ENCODE results near the gene GARRE1.
"Not testable (repeated sequence)": the region's sequence is repeated elsewhere in the genome, so short reads cannot be mapped to it uniquely, and the experiment has no call there.

Gene GARRE1

DNA sequence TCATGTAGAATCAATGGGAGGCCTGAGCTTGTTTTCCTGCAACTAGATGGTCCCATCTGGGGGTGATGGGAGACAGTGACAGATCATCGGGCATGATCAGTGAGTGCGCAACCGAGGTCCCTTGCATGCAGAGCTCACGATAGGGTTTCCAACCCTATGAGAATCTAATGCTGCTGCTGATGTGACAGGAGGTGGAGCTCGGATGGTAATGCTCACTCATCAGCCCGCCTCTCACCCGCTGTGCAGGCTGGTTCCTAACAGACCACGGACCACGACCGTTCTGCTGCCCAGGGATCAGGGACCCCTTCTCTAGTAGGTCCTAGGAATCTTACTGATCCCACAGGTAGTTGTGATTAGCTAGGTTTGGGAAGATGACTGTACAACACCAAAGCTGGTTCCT lies 23.5 kb upstream of the GARRE1 start:
- TF ChIP-seq Cebpa-rat (IDR thresholded peaks at IDR 0.05): no peak
- H4K20me1 ChIP-seq: peaks cover 58% of the 10 kb centered on the region
- no peaks in the 10 kb centered on the region for H3K9me3 ChIP-seq
- H3K27me3 ChIP-seq: no peaks in the 10 kb centered on the region
- no peak overlapping the region for H3K4me2 ChIP-seq
- no peak overlapping the region for H3K4me3 ChIP-seq
- no peak overlapping the region for H3K9ac ChIP-seq
- no peak overlapping the region for H3K27ac ChIP-seq
- peaks cover 7% of the 10 kb centered on the region; the same call in 1 of the 2 replicates for H3K4me1 ChIP-seq
- peaks cover 91% of the 10 kb centered on the region for H3K36me3 ChIP-seq

DNA sequence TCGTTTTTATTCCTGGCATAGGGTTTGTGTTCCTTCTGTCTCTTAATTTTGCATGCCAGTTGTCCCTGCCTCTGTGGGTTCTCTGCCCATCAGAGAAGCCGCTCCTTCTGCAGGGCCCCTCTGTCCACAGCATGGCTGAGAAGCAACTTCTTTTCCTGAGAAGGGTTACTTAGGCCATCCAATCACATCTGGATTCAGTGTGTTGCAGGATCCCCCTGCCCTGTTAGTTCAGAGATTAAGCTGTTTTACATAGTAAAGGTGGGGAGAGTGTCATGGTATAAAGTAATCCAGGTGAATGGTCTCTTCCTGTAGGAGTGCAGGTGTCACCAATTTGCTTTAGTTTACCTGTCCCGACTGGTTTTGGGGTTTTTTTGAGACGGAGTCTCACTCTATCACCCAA lies 22.9 kb upstream of the GARRE1 start:
- peaks cover 58% of the 10 kb centered on the region for H4K20me1 ChIP-seq
- H3K4me1 ChIP-seq: peaks cover 12% of the 10 kb centered on the region; the same call in 1 of the 2 replicates
- H3K27me3 ChIP-seq: no peaks in the 10 kb centered on the region
- no peaks in the 10 kb centered on the region for H3K9me3 ChIP-seq
- H3K4me2 ChIP-seq: no peak overlapping the region
- peaks cover 85% of the 10 kb centered on the region for H3K36me3 ChIP-seq
- H3K4me3 ChIP-seq: no peak overlapping the region
- no peak overlapping the region for H3K9ac ChIP-seq
- no peak for TF ChIP-seq Cebpa-rat (IDR thresholded peaks at IDR 0.05)
- H3K27ac ChIP-seq: no peak overlapping the region

DNA sequence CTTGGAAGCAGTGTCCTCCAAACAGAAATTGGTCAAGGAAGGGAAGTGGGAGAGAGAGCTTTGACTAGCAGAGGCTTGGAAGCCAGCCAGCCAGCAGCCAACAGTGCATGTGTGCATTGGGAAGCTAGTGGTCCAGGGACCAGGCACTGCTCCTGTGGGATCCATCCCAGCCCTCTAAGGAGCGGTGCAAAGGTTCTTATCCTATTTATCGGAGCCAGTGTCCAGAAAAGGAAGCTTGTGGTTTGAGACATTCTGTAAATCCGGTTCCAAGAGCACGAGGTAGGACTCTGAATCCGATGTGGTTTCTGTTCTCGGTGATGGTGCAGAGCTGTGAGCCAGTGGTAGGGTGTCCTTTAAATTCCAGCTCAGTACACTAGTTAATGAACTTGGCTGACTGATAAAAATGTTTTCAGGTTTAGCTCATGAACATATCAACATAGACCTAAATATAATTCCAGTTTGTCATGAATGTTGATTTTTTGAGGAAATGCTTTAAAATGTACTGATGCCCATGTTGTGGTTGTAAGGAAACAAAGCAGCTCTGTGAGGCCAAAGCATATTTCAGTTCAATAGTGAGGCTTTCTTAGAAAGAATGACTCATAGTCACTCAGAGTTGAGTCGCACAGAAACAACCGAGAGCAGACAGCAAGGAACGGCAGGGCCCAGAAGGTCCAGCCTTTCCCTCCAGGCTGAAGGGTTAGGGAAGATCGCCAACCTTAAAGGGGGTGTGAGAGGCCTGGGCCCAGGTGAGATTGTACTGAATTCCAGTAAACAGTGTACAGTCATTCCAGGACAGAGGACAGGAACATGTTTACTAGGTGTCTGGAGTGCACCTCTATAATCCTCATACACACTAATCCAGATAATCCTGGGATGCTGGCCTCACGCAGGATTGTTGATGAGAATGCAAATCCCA lies 21.5 kb upstream of the GARRE1 start:
- TF ChIP-seq Cebpa-rat (IDR thresholded peaks at IDR 0.05): no peak
- Histone ChIP-seq H4K20me1 (peaks cover 48% of the 10 kb centered on the region), H3K27ac (no peak overlapping the region), H3K4me1 (peaks cover 12% of the 10 kb centered on the region; the same call in 1 of the 2 replicates), H3K9ac (no peak overlapping the region), H3K9me3 (no peaks in the 10 kb centered on the region), H3K27me3 (no peaks in the 10 kb centered on the region), H3K4me2 (no peak overlapping the region), H3K4me3 (no peak overlapping the region), H3K36me3 (peaks cover 73% of the 10 kb centered on the region)

DNA sequence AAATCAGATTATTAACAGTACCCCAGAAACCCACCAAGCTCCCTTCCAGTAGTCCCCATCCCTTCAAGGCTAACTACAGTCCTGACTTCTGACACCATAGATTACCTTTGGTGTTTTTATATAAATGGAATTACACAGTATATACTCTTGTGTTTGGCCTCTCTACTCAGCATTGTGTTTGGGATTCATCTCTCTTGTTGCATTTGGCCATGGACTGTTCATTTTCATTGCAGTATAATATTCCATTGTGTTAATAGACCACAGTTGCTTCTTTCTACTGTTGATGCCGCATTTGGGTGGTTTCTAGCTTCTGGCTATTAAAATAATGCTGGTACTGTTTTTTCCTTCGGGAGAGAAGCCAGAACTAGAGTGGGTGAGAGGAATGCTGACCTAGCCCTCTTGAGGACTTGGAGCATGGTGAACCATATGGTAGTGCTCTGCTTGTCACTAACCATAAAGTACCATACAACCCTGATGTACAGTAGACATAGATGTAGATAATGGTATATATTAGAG lies 18.9 kb upstream of the GARRE1 start:
- Histone ChIP-seq H3K9me3 (no peaks in the 10 kb centered on the region), H3K36me3 (peaks cover 49% of the 10 kb centered on the region), H3K4me1 (peaks cover 12% of the 10 kb centered on the region; the same call in 1 of the 2 replicates), H3K27me3 (no peaks in the 10 kb centered on the region), H3K4me3 (no peak overlapping the region), H3K4me2 (no peak overlapping the region), H3K9ac (no peak overlapping the region), H4K20me1 (peaks cover 39% of the 10 kb centered on the region), H3K27ac (no peak overlapping the region)
- TF ChIP-seq Cebpa-rat (IDR thresholded peaks at IDR 0.05): no peak

DNA sequence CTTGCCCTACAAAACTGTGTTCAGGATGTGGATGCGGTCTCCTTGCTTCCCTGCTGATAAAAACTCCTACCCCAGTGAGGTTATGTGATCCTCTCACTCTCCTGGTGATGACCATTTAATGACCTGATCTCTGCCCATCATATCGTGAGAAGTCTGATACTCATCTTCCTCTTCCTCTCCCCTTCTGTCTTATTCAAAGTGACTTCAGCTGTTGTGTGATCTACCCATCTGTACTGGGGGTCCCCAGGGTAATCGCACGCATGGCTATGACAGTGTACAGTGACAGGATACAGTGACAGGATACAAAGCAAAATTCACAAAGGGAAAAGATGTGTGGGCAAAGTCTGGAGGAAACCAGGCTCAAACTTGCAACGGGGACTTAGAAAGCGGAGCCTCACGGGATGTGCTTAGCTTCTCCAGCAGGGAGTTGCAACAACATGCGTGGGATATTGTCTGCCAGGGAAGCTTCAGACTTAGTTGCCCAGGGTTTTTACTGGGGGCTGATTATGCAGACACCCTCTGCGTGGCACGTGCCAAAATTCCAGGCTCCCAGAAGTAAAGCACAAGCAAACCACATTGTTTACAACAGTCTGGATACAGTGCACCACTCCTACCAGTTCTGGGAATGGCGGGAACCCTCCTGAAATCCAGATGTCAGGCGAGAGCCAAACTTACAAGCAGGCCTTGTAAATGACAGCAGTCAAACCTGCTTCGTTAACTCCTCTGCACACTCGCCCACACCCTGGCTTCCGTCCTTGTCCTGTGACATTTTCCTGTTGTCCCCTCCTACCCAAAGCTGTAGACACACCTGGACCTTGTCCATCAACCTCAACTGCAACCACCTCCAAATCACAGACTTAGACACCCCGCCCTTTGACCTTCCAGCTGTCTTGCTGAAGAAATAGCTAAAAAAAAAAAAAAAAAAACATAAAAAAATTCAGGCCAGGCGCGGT lies 18.0 kb upstream of the GARRE1 start:
- Histone ChIP-seq H3K4me3 (no peak overlapping the region), H3K4me2 (no peak overlapping the region), H3K9me3 (no peaks in the 10 kb centered on the region), H3K9ac (no peak overlapping the region), H3K4me1 (peaks cover 12% of the 10 kb centered on the region; the same call in 1 of the 2 replicates), H3K36me3 (peaks cover 41% of the 10 kb centered on the region), H3K27ac (no peak overlapping the region), H4K20me1 (peaks cover 30% of the 10 kb centered on the region), H3K27me3 (no peaks in the 10 kb centered on the region)
- no peak for TF ChIP-seq Cebpa-rat (IDR thresholded peaks at IDR 0.05)

DNA sequence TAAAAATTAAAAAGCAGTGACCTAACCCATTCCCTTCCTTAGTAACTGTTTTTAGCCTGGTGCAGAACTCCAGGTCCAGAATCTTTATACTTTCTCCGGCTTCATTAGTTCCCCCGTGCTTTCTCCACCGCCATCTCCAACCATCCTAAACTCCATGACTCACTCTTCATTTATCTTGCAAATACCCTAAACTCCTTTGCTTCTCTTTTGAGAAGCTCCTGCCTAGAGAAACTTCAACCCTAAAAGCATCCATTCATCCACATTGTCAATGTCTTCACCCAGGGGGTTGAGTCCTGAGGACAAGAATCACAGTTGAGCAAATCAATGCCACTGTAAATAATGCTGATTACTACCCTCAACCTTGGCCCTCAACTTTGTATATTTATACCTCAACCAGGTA lies 17.1 kb upstream of the GARRE1 start:
- no peaks in the 10 kb centered on the region for H3K27me3 ChIP-seq
- H3K4me1 ChIP-seq: peaks cover 12% of the 10 kb centered on the region; the same call in 1 of the 2 replicates
- no peaks in the 10 kb centered on the region for H3K9me3 ChIP-seq
- peaks cover 36% of the 10 kb centered on the region for H3K36me3 ChIP-seq
- no peak overlapping the region for H3K4me2 ChIP-seq
- H4K20me1 ChIP-seq: peaks cover 29% of the 10 kb centered on the region
- TF ChIP-seq Cebpa-rat (IDR thresholded peaks at IDR 0.05): no peak
- H3K4me3 ChIP-seq: no peak overlapping the region
- no peak overlapping the region for H3K9ac ChIP-seq
- no peak overlapping the region for H3K27ac ChIP-seq

DNA sequence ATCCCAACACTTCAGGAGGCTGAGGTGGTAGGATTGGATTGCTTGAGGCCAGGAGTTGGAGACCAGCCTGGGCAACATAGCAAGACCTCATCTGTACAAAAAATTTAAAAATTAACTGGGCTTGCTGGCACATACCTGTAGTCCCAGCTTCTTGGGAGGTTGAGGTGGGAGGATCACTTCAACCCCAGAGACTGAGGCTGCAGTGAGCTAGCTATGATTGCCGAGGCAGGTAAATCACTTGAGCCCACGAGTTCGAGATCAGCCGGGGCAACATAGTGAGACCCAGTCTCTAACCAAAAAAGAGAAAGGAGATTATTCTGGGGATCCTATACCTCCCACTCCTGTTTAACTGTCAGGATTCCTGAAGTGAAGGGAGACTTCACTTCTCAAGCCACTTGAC lies 16.4 kb upstream of the GARRE1 start:
- no peak overlapping the region for H3K4me3 ChIP-seq
- H3K9ac ChIP-seq: no peak overlapping the region
- H4K20me1 ChIP-seq: peaks cover 22% of the 10 kb centered on the region
- H3K27me3 ChIP-seq: no peaks in the 10 kb centered on the region
- TF ChIP-seq Cebpa-rat (IDR thresholded peaks at IDR 0.05): no peak
- H3K4me2 ChIP-seq: no peak overlapping the region
- H3K36me3 ChIP-seq: peaks cover 30% of the 10 kb centered on the region
- no peaks in the 10 kb centered on the region for H3K9me3 ChIP-seq
- peaks cover 8% of the 10 kb centered on the region; the same call in 1 of the 2 replicates for H3K4me1 ChIP-seq
- no peak overlapping the region for H3K27ac ChIP-seq

DNA sequence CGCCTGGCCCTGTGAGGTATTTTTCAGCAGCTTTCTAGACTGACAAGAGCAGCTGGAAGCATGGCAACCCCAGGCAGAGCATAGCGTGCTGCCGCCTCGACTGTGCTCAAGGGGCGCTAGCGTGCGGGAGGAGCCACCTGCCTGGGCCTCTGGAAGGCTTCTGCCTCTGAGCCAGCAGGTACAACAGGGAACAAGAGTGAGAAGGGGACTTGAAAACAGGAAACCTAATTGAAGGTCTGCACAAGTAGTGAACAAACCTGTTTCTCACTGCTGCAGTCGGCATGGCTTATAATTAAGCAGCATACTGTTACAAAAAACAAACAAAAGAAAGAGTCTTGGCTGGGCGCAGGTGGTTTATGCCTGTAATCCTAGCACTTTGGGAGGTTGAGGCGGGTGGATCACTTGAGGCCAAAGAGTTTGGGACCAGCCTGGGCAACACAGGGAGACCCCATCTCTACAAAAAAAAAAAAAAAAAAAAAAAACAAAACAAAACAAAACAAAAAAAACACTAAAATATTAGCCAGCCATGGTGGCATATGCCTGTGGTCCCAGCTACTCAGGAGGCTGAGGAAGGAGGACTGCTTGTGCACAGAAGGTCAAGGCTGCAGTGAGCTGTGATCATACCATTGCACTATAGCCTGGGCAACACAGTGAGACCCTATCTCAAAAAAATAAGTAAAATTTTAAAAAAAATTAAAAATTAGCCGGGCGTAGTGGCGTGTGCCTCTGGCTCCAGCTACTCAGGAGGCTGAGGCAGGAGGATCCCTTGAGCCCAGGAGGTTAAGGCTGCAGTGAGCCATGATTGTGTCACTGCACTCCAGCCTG lies 12.6 kb upstream of the GARRE1 start:
- Histone ChIP-seq H3K27ac (no peak overlapping the region), H3K4me2 (no peak overlapping the region), H4K20me1 (no peaks in the 10 kb centered on the region), H3K4me3 (no peak overlapping the region), H3K27me3 (no peaks in the 10 kb centered on the region), H3K9me3 (no peaks in the 10 kb centered on the region), H3K9ac (no peak overlapping the region), H3K36me3 (0 out of 2 replicates have a peak, but pooled peaks cover 4% of the 10 kb centered on the region), H3K4me1 (peaks cover 17% of the 10 kb centered on the region)
- TF ChIP-seq Cebpa-rat (IDR thresholded peaks at IDR 0.05): no peak

DNA sequence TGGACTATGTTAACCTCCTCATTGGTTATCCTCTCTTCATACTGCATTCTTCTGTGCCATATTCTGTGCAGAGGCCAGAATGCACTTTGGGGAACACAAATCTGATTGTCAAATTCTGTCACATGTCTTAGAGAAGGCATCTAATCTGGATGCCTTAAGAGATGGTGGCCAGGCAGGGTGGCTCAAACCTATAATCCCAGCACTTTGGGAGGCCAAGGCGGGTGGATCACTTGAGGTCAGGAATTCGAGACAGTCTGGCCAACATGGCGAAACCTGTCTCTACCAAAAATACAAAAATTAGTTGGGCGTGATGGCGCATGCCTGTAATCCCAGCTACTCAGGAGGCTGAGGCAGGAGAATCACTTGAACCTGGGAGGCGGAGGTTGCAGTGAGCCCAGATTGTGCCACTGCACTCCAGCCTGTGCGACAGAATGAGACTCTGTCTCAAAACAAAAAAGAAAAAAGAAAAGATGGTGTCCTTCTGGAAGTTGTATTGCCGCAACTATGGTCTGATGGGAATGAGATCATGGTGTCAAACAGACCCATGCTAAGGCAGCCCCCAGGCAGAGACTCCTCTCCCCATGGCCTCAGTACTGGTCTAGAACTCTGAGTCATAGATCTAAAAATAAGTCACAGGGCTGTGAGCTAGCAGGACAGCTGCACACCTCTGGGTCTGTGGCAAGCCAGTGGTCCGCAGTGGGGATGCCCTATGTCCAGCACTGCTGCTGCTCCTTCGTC lies 11.0 kb upstream of the GARRE1 start:
- not testable (repeated sequence) for H3K4me2 ChIP-seq, H3K36me3 ChIP-seq, H3K9ac ChIP-seq, H3K27me3 ChIP-seq, H3K9me3 ChIP-seq, H3K4me3 ChIP-seq, H4K20me1 ChIP-seq, H3K27ac ChIP-seq
- H3K4me1 ChIP-seq: peaks cover 17% of the 10 kb centered on the region
